H1 (cell line): ENCODE measurements around the gene ZFAND3. TPM values are rescaled to one million over a fixed set of nuclear protein-coding genes. Genes with fewer than 3 reads are reported as not detected.

Source experiments
- CHD2 ChIP-seq: IDR thresholded peaks from 2 replicates; pipeline ENCODE4 v1.6.1; 2012; ENCODE audit warnings: low read length, improper control_type of control experiment
- POLR2A ChIP-seq, 2 experiments: IDR thresholded peaks; 1 replicate in 1 of 2; 2 replicates in 1 of 2; pipeline ENCODE4 v1.6.1; 2011; ENCODE audit warnings: low read depth in 2 of 2, low read length in 2 of 2, mild to moderate bottlenecking in 2 of 2; ENCODE audit errors: control extremely low read depth in 1 of 2
- SIN3A ChIP-seq, 2 experiments: IDR thresholded peaks in 1 of 2; conservative IDR thresholded peaks in 1 of 2; 2 replicates each; pipeline ENCODE4 v1.6.1; 2011 to 2012; ENCODE audit warnings: low read length in 2 of 2, improper control_type of control experiment in 1 of 2, low read depth in 1 of 2, mild to moderate bottlenecking in 1 of 2
- polyA plus RNA-seq, 7 experiments: library from polyadenylated mRNA; depleted of rRNA in 3 of 7; stranded (reverse) in 5 of 7; unstranded in 2 of 7; fragments of >200 nt in 5 of 7; fragments of 200-250 nt in 2 of 7; gene quantifications; 1 replicate in 5 of 7; 2 replicates in 1 of 7; 4 replicates in 1 of 7; pipeline versions ENCODE4 v1.2.1 to v1.2.3, GENCODE V29; 2011 to 2013; ENCODE audit warnings: missing spikeins in 2 of 7, mixed read lengths in 2 of 7
- total RNA-seq: library from RNA; stranded (reverse); fragmentation: NEBNext Ultra II Directional; extraction: Animal tissue kit (Norgen Biotek cat#: 25700); gene quantifications from 2 replicates; pipeline ENCODE4 v1.2.1, GENCODE V29; 2021

ZFAND3 gene
- total and polyA plus RNA-seq, 2 of the 8 experiments (the other 6 are each of a cell fraction or from before 2014, with no cell fraction given): 13.0 to 51.3 TPM

DNA sequence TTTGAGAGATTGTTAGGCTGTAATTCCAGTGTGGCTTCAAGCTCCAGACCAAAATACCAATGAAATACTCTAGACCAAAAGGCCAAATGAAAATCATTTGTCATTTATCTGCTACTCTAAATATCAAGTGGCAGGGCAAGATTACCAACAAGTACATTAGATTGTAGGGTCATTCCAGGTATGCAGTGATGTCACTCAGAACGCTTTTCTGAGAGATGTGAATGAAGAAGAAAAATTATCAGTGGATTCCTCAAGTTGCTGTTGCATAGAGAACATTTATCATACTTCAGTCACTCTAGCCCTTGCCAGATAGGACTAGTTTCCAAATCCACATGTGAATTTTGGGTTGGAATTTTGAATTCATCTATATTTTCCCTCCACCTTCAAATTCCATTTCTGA is 65.0 kb downstream of the ZFAND3 start (continued):
- TF ChIP-seq POLR2A (IDR thresholded peaks at IDR 0.05; ENCODE audit: control extremely low read depth in 1 of 2, low read depth in 2 of 2, low read length in 2 of 2): no peak
- TF ChIP-seq CHD2: no peak
- no peak for TF ChIP-seq SIN3A (conservative IDR thresholded peaks at IDR 0.05 in 1 of 2, IDR thresholded peaks at IDR 0.05 in 1 of 2; ENCODE audit: low read depth in 1 of 2, low read length in 2 of 2)
